Esophagus muscularis mucosa (tissue), 4 donors: Measurements from ENCODE around the gene KMT2B.

ENCODE experiments used
- EP300 ChIP-seq: sonication (generic); formaldehyde crosslinking; IDR thresholded peaks from one replicate; pipeline ENCODE4 v1.6.1; 2017; ENCODE audit warnings: antibody characterized with exemption
- POLR2A ChIP-seq: fragments of 450-650 bp; IDR thresholded peaks from one replicate; pipeline ENCODE4 v1.6.1; 2017; ENCODE audit warnings: antibody characterized with exemption, moderate library complexity, mild to moderate bottlenecking, low read depth
- POLR2AphosphoS5 ChIP-seq, 2 donors: sonication (generic); formaldehyde crosslinking; IDR thresholded peaks; one replicate each; pipeline ENCODE4 v1.6.1; 2017; ENCODE audit warnings: antibody characterized with exemption in 2 of 2
- TF ChIP-seq, protein P1 (sequence below), 3 experiments: fragments of 200-600 bp in 2 of 3; fragments of 450-650 bp in 1 of 3; sonication (generic) in 2 of 3; IDR thresholded peaks; one replicate each; pipeline ENCODE4 v1.5.1; 2017 to 2019; ENCODE audit warnings: antibody characterized with exemption in 3 of 3, mild to moderate bottlenecking in 2 of 3, moderate library complexity in 1 of 3

GRCh38 chr19:35783469-35784434 is 65.9 kb downstream of the KMT2B start:
- TF ChIP-seq, protein P1, sequence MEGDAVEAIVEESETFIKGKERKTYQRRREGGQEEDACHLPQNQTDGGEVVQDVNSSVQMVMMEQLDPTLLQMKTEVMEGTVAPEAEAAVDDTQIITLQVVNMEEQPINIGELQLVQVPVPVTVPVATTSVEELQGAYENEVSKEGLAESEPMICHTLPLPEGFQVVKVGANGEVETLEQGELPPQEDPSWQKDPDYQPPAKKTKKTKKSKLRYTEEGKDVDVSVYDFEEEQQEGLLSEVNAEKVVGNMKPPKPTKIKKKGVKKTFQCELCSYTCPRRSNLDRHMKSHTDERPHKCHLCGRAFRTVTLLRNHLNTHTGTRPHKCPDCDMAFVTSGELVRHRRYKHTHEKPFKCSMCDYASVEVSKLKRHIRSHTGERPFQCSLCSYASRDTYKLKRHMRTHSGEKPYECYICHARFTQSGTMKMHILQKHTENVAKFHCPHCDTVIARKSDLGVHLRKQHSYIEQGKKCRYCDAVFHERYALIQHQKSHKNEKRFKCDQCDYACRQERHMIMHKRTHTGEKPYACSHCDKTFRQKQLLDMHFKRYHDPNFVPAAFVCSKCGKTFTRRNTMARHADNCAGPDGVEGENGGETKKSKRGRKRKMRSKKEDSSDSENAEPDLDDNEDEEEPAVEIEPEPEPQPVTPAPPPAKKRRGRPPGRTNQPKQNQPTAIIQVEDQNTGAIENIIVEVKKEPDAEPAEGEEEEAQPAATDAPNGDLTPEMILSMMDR (IDR thresholded peaks at IDR 0.05) = no peak
- TF ChIP-seq POLR2A (no peak), EP300 (no peak), POLR2AphosphoS5 (IDR thresholded peaks at IDR 0.05) (no peak)
